CD14-positive monocyte (primary cell): Measurements from ENCODE around the gene ADIG. TPM values are rescaled to one million over a fixed set of nuclear protein-coding genes. Genes with fewer than 3 reads are reported as not detected.
"Not testable (repeated sequence)": the region's sequence is repeated elsewhere in the genome, so short reads cannot be mapped to it uniquely, and the experiment has no call there.

Experiments
- DNase-seq, 3 donors: peaks; one replicate each; pipeline ENCODE4 v3.0.0-alpha.2; 2011 to 2022
- H2AFZ ChIP-seq: 2 replicates; pipeline ENCODE4 v1.6.0; 2012; ENCODE audit warnings: mild to moderate bottlenecking, low read depth, low read length, inconsistent platforms; ENCODE audit not compliant: insufficient read depth, poor library complexity, severe bottlenecking
- H3K27ac ChIP-seq, 2 donors: 1 replicate in 1 of 2; 2 replicates in 1 of 2; pipeline ENCODE4 v1.5.1; 2012 to 2013; ENCODE audit warnings: low read length in 2 of 2, control low read depth in 1 of 2, inconsistent platforms in 1 of 2, low read depth in 1 of 2, mild to moderate bottlenecking in 1 of 2
- H3K27me3 ChIP-seq, 2 donors: one replicate each; pipeline versions ENCODE4 v1.6.0 to v1.6.1; 2011 to 2013; ENCODE audit warnings: low read length in 2 of 2; ENCODE audit not compliant: control insufficient read depth in 2 of 2, insufficient read depth in 2 of 2
- H3K36me3 ChIP-seq, 2 donors: replicated peaks in 1 of 2; 1 replicate in 1 of 2; 2 replicates in 1 of 2; pipeline versions ENCODE4 v1.5.1 to v1.6.1; 2012 to 2013; ENCODE audit warnings: low read length in 2 of 2, control low read depth in 1 of 2, inconsistent platforms in 1 of 2, mild to moderate bottlenecking in 1 of 2; ENCODE audit not compliant: insufficient read depth in 2 of 2, control insufficient read depth in 1 of 2
- H3K4me1 ChIP-seq, 2 donors: 1 replicate in 1 of 2; 2 replicates in 1 of 2; pipeline versions ENCODE4 v1.5.1 to v1.6.1; 2012 to 2013; ENCODE audit warnings: low read length in 2 of 2, control low read depth in 1 of 2, inconsistent platforms in 1 of 2, mild to moderate bottlenecking in 1 of 2, moderate library complexity in 1 of 2; ENCODE audit not compliant: insufficient read depth in 2 of 2, control insufficient read depth in 1 of 2
- H3K4me2 ChIP-seq: replicated peaks from 2 replicates; pipeline ENCODE3; 2012; ENCODE audit warnings: low read length, moderate library complexity, mild to moderate bottlenecking; ENCODE audit not compliant: poor library complexity, severe bottlenecking; ENCODE audit errors: extremely low read depth
- H3K4me3 ChIP-seq, 3 experiments: fragments of 200-600 bp in 1 of 3; sonication (generic) in 1 of 3; replicated peaks in 1 of 3; 1 replicate in 2 of 3; 2 replicates in 1 of 3; pipeline ENCODE4 v1.5.1; 2011 to 2013; ENCODE audit warnings: low read length in 3 of 3, mild to moderate bottlenecking in 3 of 3, control low read depth in 2 of 3, low read depth in 2 of 3, inconsistent platforms in 1 of 3, moderate library complexity in 1 of 3
- H3K79me2 ChIP-seq: 2 replicates; pipeline ENCODE4 v1.6.0; 2012; ENCODE audit warnings: mild to moderate bottlenecking, control low read depth, inconsistent platforms, low read length, moderate library complexity; ENCODE audit not compliant: insufficient read depth
- H3K9ac ChIP-seq: 2 replicates; pipeline ENCODE4 v1.6.0; 2017; ENCODE audit warnings: low read length, mild to moderate bottlenecking; ENCODE audit not compliant: insufficient read depth, poor library complexity, severe bottlenecking
- H3K9me3 ChIP-seq, 2 donors: replicated peaks in 1 of 2; 1 replicate in 1 of 2; 2 replicates in 1 of 2; pipeline versions ENCODE4 v1.5.1 to v1.6.1; 2012 to 2013; ENCODE audit warnings: low read length in 2 of 2, control low read depth in 1 of 2; ENCODE audit not compliant: control insufficient read depth in 1 of 2, insufficient read depth in 1 of 2
- H4K20me1 ChIP-seq: 2 replicates; pipeline ENCODE4 v1.6.0; 2012; ENCODE audit warnings: mild to moderate bottlenecking, low read length, control low read depth, moderate library complexity; ENCODE audit not compliant: insufficient read depth
- H3K27ac Mint-ChIP-seq, 7 donors: one replicate each; pipeline ENCODE4 v1.8.0; 2020; ENCODE audit warnings: mild to moderate bottlenecking in 7 of 7, mixed read lengths in 7 of 7, moderate library complexity in 6 of 7, inconsistent platforms in 2 of 7
- H3K27me3 Mint-ChIP-seq, 3 donors: one replicate each; pipeline ENCODE4 v1.8.0; 2021 to 2022; ENCODE audit warnings: low read depth in 3 of 3, mild to moderate bottlenecking in 3 of 3, mixed read lengths in 3 of 3, moderate library complexity in 3 of 3, inconsistent platforms in 1 of 3
- H3K36me3 Mint-ChIP-seq, 2 donors: one replicate each; pipeline ENCODE4 v1.8.0; 2020; ENCODE audit warnings: mixed read lengths in 2 of 2, inconsistent platforms in 1 of 2, mild to moderate bottlenecking in 1 of 2
- H3K4me1 Mint-ChIP-seq: one replicate; pipeline ENCODE4 v1.8.0; 2020; ENCODE audit warnings: mild to moderate bottlenecking, mixed read lengths
- H3K4me3 Mint-ChIP-seq, 2 donors: one replicate each; pipeline ENCODE4 v1.8.0; 2020; ENCODE audit warnings: mild to moderate bottlenecking in 2 of 2, mixed read lengths in 2 of 2, moderate library complexity in 1 of 2
- H3K9me3 Mint-ChIP-seq, 7 donors: one replicate each; pipeline ENCODE4 v1.8.0; 2020 to 2022; ENCODE audit warnings: mixed read lengths in 7 of 7, mild to moderate bottlenecking in 6 of 7, moderate library complexity in 6 of 7, inconsistent platforms in 2 of 7
- WGBS: methylation state at CpG from one replicate; pipeline ENCODE4 v1.1.5; 2013; ENCODE audit warnings: missing lambda C conversion rate; ENCODE audit not compliant: insufficient coverage; 5-methylcytosine and 5-hydroxymethylcytosine counted together
- intact Hi-C, 2 donors: fragments of 100-400 bp; cut with micrococcal nuclease; formaldehyde crosslinking; loops; one replicate each; pipeline versions ENCODE4 v1.15.0 to v1.15.1; 2023
- polyA plus RNA-seq, 3 donors: library from polyadenylated mRNA; depleted of rRNA in 1 of 3; unstranded in 2 of 3; stranded (reverse) in 1 of 3; fragments of 300-500 nt in 2 of 3; fragments of >200 nt in 1 of 3; fragmentation: Illumina TruSeq in 2 of 3; gene quantifications; 1 replicate in 2 of 3; 2 replicates in 1 of 3; pipeline ENCODE4 v1.2.3, GENCODE V29; 2012 to 2021
- TF ChIP-seq, protein P1 (sequence below): fragments of 200-600 bp; IDR thresholded peaks from one replicate; pipeline ENCODE4 v1.8.0; 2022; ENCODE audit warnings: antibody characterized with exemption, mild to moderate bottlenecking

The ADIG gene
- polyA plus RNA-seq, 3 donors = not detected

DNA sequence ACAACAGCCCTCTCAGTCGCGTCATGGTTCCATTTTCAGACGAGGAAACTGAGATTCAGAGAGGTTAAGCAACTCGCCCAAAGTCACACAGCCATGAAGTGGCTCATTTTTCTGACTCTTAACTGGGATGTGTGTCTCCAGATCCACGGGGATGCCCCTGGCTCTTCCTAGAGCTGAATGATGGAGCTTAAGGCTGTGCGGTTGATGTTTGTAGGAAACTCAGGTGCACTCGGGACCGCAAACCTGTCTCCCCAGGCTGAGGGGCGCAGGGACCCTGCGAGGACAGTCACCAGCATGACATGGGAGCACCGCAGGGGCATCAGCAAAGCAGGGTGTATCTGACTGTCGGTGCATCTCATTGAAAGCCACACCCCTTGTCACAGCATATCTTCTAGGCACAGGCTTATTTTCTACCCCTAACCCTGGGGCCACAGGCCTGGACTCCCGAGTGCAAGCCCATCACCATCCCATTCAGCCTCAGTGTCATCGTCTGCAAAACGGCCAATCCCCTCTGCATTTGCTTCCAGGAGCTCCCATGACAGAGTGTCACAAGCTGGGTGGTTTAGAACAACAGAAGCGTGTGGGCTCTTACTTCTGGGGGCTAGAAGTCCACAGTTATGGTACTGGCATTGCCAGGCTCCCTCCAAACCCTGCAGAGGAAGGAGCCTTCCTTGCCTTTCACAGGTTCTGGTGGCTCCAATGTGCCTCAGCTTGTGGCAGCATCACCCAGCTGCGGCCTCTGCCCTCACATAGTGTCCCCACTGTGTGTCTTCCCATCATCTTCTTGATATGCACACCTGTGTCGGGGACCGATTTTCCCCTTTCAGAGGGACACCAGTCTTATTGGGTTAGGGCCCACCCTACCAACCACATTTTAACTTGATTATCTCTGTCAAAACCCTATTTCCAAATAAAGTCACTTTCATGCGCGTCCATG, 10.7 kb downstream of the ADIG start:
- Histone ChIP-seq H3K4me2 (no peak overlapping the region), H4K20me1 (no peaks in the 10 kb centered on the region), H3K27ac (no peak overlapping the region), H3K4me1 (no peaks in the 10 kb centered on the region), H3K4me3 (no peak overlapping the region), H3K36me3 (no peaks in the 10 kb centered on the region), H2AFZ (no peak overlapping the region), H3K27me3 (no peaks in the 10 kb centered on the region), H3K79me2 (no peaks in the 10 kb centered on the region), H3K9ac (no peak overlapping the region), H3K9me3 (no peaks in the 10 kb centered on the region)
- intact Hi-C loops = no loop called here
- Mint-ChIP-seq H3K4me3 (no peak overlapping the region), H3K27ac (no peak overlapping the region), H3K4me1 (no peaks in the 10 kb centered on the region), H3K36me3 (no peaks in the 10 kb centered on the region), H3K27me3 (peaks cover 2 to 4% (median 4%) of the 10 kb centered on the region in 3 donors), H3K9me3 (no peaks in the 10 kb centered on the region)
- TF ChIP-seq, protein P1, sequence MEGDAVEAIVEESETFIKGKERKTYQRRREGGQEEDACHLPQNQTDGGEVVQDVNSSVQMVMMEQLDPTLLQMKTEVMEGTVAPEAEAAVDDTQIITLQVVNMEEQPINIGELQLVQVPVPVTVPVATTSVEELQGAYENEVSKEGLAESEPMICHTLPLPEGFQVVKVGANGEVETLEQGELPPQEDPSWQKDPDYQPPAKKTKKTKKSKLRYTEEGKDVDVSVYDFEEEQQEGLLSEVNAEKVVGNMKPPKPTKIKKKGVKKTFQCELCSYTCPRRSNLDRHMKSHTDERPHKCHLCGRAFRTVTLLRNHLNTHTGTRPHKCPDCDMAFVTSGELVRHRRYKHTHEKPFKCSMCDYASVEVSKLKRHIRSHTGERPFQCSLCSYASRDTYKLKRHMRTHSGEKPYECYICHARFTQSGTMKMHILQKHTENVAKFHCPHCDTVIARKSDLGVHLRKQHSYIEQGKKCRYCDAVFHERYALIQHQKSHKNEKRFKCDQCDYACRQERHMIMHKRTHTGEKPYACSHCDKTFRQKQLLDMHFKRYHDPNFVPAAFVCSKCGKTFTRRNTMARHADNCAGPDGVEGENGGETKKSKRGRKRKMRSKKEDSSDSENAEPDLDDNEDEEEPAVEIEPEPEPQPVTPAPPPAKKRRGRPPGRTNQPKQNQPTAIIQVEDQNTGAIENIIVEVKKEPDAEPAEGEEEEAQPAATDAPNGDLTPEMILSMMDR = no peak
- DNase-seq = no peak
- WGBS = 92% methylated on average over 17 of the region's 21 CpGs

DNA sequence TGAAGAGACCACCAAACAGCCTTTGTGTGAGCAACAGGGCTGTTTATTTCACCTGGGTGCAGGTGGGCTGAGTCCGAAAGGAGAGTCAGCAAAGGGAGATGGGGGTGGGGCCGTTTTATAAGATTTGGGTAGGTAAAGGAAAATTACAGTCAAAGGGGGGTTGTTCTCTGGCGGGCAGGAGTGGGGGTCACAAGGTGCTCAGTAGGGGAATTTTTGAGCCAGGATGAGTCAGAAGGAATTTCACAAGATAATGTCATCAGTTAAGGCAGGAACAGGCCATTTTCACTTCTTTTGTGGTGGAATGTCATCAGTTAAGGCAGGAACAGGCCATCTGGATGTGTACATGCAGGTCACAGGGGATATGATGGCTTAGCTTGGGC, 11.4 kb downstream of the ADIG start:
- WGBS = 100% methylated on average over 1 of the region's 3 CpGs

DNA sequence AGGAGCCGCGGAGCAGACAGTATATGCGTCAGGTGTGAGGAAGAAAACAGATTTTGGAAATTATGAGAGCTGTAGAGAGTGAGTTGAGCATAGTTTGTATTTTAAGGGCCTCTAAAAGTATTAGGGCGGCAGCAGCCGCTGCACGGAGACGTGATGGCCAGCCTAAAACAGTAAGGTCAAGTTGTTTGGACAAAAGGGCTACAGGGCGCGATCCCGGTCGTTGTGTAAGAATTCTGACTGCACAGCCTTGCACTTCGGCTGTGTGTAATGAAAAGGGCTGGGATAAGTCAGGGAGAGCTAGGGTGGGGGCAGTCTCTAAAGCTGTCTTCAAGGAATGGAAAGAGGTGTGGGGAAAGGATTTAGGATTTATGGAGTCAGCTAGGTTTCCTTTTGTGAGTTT, 13.3 kb downstream of the ADIG start:
- H3K4me1 Mint-ChIP-seq, H3K27ac ChIP-seq, H3K36me3 Mint-ChIP-seq, H2AFZ ChIP-seq, H3K9me3 Mint-ChIP-seq, H3K9ac ChIP-seq, H3K4me1 ChIP-seq, H3K4me2 ChIP-seq, H3K27ac Mint-ChIP-seq, H3K36me3 ChIP-seq, intact Hi-C loops, H3K27me3 ChIP-seq, H3K79me2 ChIP-seq, H3K4me3 Mint-ChIP-seq, H3K4me3 ChIP-seq, H3K9me3 ChIP-seq, DNase-seq, H4K20me1 ChIP-seq: not testable (repeated sequence)
- 98% methylated on average over 12 of the region's 12 CpGs for WGBS
- H3K27me3 Mint-ChIP-seq = peaks cover 10 to 14% (median 13%) of the 10 kb centered on the region in 3 donors

More for the DNA sequence above, 11.4 kb downstream of the ADIG start:
- H2AFZ ChIP-seq, H3K4me1 ChIP-seq, H3K4me2 ChIP-seq, H3K79me2 ChIP-seq, H3K36me3 Mint-ChIP-seq, H3K27ac Mint-ChIP-seq, H3K9me3 ChIP-seq, DNase-seq, H3K27ac ChIP-seq, H3K4me3 ChIP-seq, H3K4me1 Mint-ChIP-seq, intact Hi-C loops, H3K36me3 ChIP-seq, H4K20me1 ChIP-seq, H3K27me3 Mint-ChIP-seq, H3K9me3 Mint-ChIP-seq, H3K27me3 ChIP-seq, H3K9ac ChIP-seq, H3K4me3 Mint-ChIP-seq: not testable (repeated sequence)

DNA sequence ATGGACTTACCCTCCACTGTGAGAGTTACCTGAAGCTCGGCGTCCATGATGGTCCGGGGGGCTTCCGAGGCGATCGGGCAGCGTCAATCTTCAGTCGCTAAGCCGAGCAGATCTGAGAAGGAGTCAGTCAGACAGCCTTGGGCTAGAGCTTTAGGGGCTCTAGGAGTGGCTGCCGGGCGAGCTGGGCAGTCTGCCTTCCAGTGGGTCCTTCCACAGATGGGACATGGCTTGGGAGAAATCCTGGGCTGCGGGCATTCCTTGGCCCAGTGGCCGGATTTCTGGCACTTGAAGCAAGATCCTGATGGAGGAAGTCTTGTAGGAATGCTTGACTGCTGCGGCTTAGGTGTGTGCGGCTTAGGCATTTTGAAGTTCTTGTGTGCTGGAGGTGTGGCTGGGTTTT, 14.9 kb downstream of the ADIG start:
- H3K9me3 Mint-ChIP-seq, H3K4me2 ChIP-seq, H3K36me3 ChIP-seq, H3K4me3 Mint-ChIP-seq, H3K36me3 Mint-ChIP-seq, DNase-seq, H4K20me1 ChIP-seq, H3K9me3 ChIP-seq, intact Hi-C loops, H3K79me2 ChIP-seq, H3K4me3 ChIP-seq, H3K27ac Mint-ChIP-seq, H3K4me1 Mint-ChIP-seq, H3K4me1 ChIP-seq, H2AFZ ChIP-seq, H3K9ac ChIP-seq, H3K27ac ChIP-seq: not testable (repeated sequence)
- 92% methylated on average over 10 of the region's 15 CpGs for WGBS
- H3K27me3 Mint-ChIP-seq = peaks cover 17 to 28% (median 24%) of the 10 kb centered on the region in 3 donors
- peaks cover 3 to 12% of the 10 kb centered on the region in 2 donors for H3K27me3 ChIP-seq
